Tibial nerve (tissue), 4 donors: ENCODE data around the gene FCRLB. TPM values are rescaled to one million over a fixed set of nuclear protein-coding genes. Genes with fewer than 3 reads are reported as not detected.

Source experiments
- DNase-seq, 2 donors: peaks; one replicate each; pipeline ENCODE4 v3.0.0-alpha.2; 2019; ENCODE audit warnings: low spot score in 2 of 2
- H3K27ac ChIP-seq, 4 donors: fragments of 200-600 bp; sonication (generic) in 3 of 4; one replicate each; pipeline ENCODE4 v1.5.1; 2017 to 2019; ENCODE audit warnings: mild to moderate bottlenecking in 1 of 4
- H3K27me3 ChIP-seq, 2 donors: fragments of 200-600 bp; sonication (generic) in 1 of 2; one replicate each; pipeline versions ENCODE4 v1.5.1 to v1.6.0; 2017 to 2019
- H3K36me3 ChIP-seq, 3 donors: fragments of 200-600 bp; sonication (generic); one replicate each; pipeline ENCODE4 v1.5.1; 2018 to 2019
- H3K4me1 ChIP-seq, 4 donors: fragments of 200-600 bp; sonication (generic) in 3 of 4; one replicate each; pipeline ENCODE4 v1.5.1; 2017 to 2019
- H3K4me3 ChIP-seq, 4 donors: fragments of 200-600 bp; sonication (generic) in 3 of 4; one replicate each; pipeline ENCODE4 v1.5.1; 2017 to 2019; ENCODE audit warnings: mild to moderate bottlenecking in 1 of 4, moderate library complexity in 1 of 4
- H3K9me3 ChIP-seq, 4 donors: fragments of 200-600 bp; sonication (generic) in 3 of 4; one replicate each; pipeline ENCODE4 v1.5.1; 2017 to 2019
- EP300 ChIP-seq, 2 donors: sonication (generic); formaldehyde crosslinking; IDR thresholded peaks; one replicate each; pipeline ENCODE4 v1.6.1; 2017; ENCODE audit warnings: antibody characterized with exemption in 2 of 2, mild to moderate bottlenecking in 1 of 2
- POLR2A ChIP-seq, 2 donors: fragments of 450-650 bp; IDR thresholded peaks; one replicate each; pipeline ENCODE4 v1.6.1; 2017; ENCODE audit warnings: antibody characterized with exemption in 2 of 2, mild to moderate bottlenecking in 2 of 2, moderate library complexity in 2 of 2
- WGBS, 2 donors: methylation state at CpG; one replicate each; pipeline ENCODE4 v1.1.5; 2018; 5-methylcytosine and 5-hydroxymethylcytosine counted together
- total RNA-seq, 4 donors: library from RNA; depleted of rRNA; stranded (reverse); fragments of >200 nt; gene quantifications; one replicate each; pipeline ENCODE4 v1.1.0, GENCODE V29; 2016
- TF ChIP-seq, protein P1 (sequence below), 5 experiments: fragments of 200-600 bp in 3 of 5; fragments of 450-650 bp in 2 of 5; sonication (generic) in 3 of 5; IDR thresholded peaks; one replicate each; pipeline ENCODE4 v1.5.1; 2016 to 2019; ENCODE audit warnings: antibody characterized with exemption in 5 of 5, mild to moderate bottlenecking in 3 of 5, moderate library complexity in 2 of 5

The FCRLB gene
- total RNA-seq, 4 donors from 2014 or later: 2.4 to 4.7 (median 2.6) TPM

DNA sequence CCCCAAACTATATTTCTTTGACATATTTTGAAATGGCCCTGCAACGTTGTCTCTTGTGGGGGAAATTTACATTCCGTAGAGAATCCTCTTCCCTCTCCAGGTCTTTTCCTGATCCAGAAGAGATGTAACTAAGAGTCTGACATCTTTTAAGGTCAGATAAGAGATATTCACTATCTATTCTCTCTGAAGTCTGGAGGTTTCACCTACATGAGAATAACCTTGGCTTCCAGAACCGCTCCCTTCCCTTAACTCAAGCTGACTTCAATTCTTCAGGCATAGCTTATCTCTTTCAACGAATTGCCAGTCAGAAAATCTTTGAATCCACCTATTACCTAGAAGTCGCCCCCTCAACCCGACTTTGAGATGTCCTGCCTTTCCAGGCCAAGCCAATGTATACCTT is 9.9 kb downstream of the FCRLB start:
- DNase-seq: no peak
- no peaks in the 10 kb centered on the region for H3K27me3 ChIP-seq
- H3K4me1 ChIP-seq: peaks cover 0 to 13% (median 7%) of the 10 kb centered on the region in 4 donors
- H3K9me3 ChIP-seq: no peaks in the 10 kb centered on the region
- H3K27ac ChIP-seq: no peak overlapping the region
- H3K4me3 ChIP-seq: no peak overlapping the region
- TF ChIP-seq POLR2A (IDR thresholded peaks at IDR 0.05) (no peak), EP300 (IDR thresholded peaks at IDR 0.05) (no peak)
- H3K36me3 ChIP-seq: no peaks in the 10 kb centered on the region
- WGBS, 2 donors: 86 to 88% methylated on average over 6 of the region's 6 CpGs

DNA sequence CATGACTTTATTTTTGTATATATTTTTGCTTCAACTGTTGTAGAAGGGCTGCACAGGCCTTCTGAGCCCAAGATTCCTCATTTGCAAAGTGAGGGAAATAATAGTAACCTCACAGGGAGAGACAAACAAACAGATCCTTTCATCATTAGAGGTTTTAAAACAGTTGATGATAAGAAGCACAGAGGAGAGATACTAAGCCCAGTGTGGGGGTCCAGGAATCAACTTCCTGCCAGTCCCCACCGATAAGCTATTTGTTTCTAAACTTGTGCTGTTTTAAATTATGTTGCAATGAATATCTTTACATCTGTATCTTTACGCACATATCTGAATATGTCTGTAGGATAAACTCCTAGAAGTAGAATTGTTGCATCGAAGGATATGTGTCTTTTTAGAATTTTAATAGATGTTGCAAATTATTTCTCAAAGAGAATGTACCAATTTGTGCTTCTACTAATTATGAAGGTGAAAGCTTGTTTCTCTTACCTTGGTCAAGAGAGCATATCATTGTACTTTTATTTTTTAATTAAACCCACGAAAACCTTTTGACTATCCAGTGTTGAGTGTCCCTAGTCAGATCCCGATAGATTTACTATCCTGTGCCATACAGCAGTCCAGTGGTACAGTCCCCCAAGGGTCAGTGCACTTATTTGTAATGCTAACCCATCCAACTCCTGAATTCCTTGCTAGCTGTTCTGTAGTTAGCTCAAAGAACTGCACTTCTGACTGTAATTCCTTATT is 10.8 kb downstream of the FCRLB start:
- peaks cover 0 to 13% (median 7%) of the 10 kb centered on the region in 4 donors for H3K4me1 ChIP-seq
- WGBS, 2 donors: 77 to 91% methylated on average over 5 of the region's 5 CpGs
- no peaks in the 10 kb centered on the region for H3K27me3 ChIP-seq
- H3K27ac ChIP-seq: no peak overlapping the region
- DNase-seq: no peak
- H3K9me3 ChIP-seq: no peaks in the 10 kb centered on the region
- TF ChIP-seq, protein P1, sequence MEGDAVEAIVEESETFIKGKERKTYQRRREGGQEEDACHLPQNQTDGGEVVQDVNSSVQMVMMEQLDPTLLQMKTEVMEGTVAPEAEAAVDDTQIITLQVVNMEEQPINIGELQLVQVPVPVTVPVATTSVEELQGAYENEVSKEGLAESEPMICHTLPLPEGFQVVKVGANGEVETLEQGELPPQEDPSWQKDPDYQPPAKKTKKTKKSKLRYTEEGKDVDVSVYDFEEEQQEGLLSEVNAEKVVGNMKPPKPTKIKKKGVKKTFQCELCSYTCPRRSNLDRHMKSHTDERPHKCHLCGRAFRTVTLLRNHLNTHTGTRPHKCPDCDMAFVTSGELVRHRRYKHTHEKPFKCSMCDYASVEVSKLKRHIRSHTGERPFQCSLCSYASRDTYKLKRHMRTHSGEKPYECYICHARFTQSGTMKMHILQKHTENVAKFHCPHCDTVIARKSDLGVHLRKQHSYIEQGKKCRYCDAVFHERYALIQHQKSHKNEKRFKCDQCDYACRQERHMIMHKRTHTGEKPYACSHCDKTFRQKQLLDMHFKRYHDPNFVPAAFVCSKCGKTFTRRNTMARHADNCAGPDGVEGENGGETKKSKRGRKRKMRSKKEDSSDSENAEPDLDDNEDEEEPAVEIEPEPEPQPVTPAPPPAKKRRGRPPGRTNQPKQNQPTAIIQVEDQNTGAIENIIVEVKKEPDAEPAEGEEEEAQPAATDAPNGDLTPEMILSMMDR (IDR thresholded peaks at IDR 0.05): no peak
- TF ChIP-seq EP300 (IDR thresholded peaks at IDR 0.05) (no peak), POLR2A (IDR thresholded peaks at IDR 0.05) (no peak)
- H3K4me3 ChIP-seq: no peak overlapping the region
- no peaks in the 10 kb centered on the region for H3K36me3 ChIP-seq

DNA sequence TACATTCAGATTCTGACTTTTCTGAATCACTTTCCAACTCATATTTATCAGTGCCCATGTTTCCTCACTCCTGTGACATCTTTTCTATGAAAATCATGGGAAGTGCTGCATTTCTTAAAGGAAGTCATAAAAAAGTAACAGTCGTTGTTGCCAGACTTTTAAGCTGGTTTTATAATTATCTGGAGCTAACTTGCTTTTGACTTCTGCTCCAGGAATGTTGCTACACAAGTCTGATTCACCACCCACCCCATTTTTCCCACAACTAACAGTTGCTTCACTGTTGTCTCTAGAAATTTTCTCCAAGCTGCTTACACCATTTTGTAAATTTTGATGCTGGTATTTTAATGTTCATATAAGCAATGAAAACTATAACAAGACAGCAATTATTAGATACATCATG is 12.2 kb downstream of the FCRLB start:
- Histone ChIP-seq H3K9me3 (no peaks in the 10 kb centered on the region), H3K4me1 (peaks cover 0 to 13% (median 4%) of the 10 kb centered on the region in 4 donors), H3K36me3 (no peaks in the 10 kb centered on the region), H3K4me3 (no peak overlapping the region), H3K27me3 (no peaks in the 10 kb centered on the region), H3K27ac (peak overlapping the region in 2 of 4 donors; percentile 4 to 70)
- TF ChIP-seq, protein P1 (IDR thresholded peaks at IDR 0.05): no peak
- TF ChIP-seq POLR2A (IDR thresholded peaks at IDR 0.05) (no peak), EP300 (IDR thresholded peaks at IDR 0.05) (no peak)
- WGBS, 2 donors: 0% methylated on average over 1 of the region's 1 CpG
- no peak for DNase-seq

DNA sequence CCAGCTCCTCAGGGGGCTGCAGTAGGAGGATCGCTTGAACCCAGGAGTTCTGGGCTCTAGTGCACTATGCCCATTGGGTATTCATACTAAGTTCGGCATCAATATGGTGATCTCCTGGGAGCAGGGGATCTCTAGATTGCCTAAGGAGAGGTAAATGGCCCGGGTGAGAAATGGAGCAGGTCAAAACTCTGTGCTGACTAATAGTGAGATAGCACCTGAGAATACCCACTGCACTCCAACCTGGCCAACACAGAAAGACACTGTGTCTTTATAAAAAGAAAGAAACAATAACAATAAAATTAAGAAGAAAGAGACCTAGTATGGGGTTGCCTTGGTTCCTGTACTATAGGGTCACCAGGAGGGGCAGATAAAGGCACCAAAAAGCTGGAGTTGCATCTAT is 14.5 kb downstream of the FCRLB start:
- no peaks in the 10 kb centered on the region for H3K36me3 ChIP-seq
- H3K4me3 ChIP-seq: no peak overlapping the region
- no peaks in the 10 kb centered on the region for H3K9me3 ChIP-seq
- DNase-seq: no peak
- H3K4me1 ChIP-seq: peaks cover 0 to 13% (median 4%) of the 10 kb centered on the region in 4 donors
- WGBS, 2 donors: 95 to 100% methylated on average over 3 of the region's 3 CpGs
- no peak overlapping the region for H3K27ac ChIP-seq
- H3K27me3 ChIP-seq: no peaks in the 10 kb centered on the region
- TF ChIP-seq EP300 (IDR thresholded peaks at IDR 0.05) (no peak), POLR2A (IDR thresholded peaks at IDR 0.05) (no peak)
- TF ChIP-seq, protein P1 (IDR thresholded peaks at IDR 0.05): no peak

DNA sequence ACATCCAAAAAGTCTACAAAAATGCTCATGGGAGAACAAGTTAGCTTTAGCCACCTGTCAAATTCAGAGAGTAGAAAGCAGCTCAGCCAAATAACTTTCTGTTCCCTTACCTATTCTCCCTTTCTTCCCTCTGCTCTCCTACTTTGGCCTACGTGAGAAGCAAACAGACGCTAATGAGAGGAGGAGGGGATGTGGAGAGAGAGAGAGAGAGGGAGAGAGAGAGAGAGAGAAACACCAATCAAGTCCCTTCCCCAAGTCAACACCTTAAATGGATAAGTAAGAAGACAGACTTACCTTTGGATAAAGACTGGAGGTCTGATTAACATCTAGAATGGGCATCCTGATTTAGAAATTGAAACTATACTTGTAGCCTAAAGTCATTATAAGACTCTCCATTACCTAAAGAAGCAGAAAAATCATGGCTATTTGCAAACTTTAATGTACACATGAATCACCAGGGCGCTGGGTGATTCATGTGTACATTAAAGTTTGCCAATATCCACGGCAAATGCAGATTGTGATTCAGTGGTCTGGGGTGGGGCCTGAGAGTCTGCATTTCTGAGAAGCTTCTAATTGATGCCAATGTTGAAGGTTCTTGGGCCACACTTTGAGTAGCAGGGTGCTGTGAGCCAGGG is 15.1 kb downstream of the FCRLB start:
- WGBS, 2 donors: 78 to 79% methylated on average over 4 of the region's 4 CpGs
- DNase-seq: no peak
- Histone ChIP-seq H3K4me1 (peaks cover 0 to 13% (median 4%) of the 10 kb centered on the region in 4 donors), H3K9me3 (no peaks in the 10 kb centered on the region), H3K27me3 (no peaks in the 10 kb centered on the region), H3K27ac (no peak overlapping the region), H3K36me3 (no peaks in the 10 kb centered on the region), H3K4me3 (no peak overlapping the region)
- TF ChIP-seq, protein P1 (IDR thresholded peaks at IDR 0.05): no peak
- TF ChIP-seq EP300 (IDR thresholded peaks at IDR 0.05): no peak
